ENCODE measurements around the gene RERE.

- TF ChIP-seq ELF1 (IDR thresholded peaks at IDR 0.05; ENCODE audit: borderline replicate concordance, low read depth) (no peak), ZNF274 (IDR thresholded peaks at IDR 0.05; ENCODE audit: low read depth, low read length) (no peak), CTCF (IDR thresholded peaks at IDR 0.05 in 2 of 3, conservative IDR thresholded peaks at IDR 0.05 in 1 of 3; ENCODE audit: borderline replicate concordance in 1 of 3, insufficient read depth in 1 of 3, low read depth in 2 of 3, low read length in 2 of 3) (no peak)
- TF ChIP-seq, protein P1, sequence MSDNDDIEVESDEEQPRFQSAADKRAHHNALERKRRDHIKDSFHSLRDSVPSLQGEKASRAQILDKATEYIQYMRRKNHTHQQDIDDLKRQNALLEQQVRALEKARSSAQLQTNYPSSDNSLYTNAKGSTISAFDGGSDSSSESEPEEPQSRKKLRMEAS (IDR thresholded peaks at IDR 0.05): no peak
Measured at GRCh38 chr1:8736927-8737326, 80.5 kb downstream of the RERE start.
